HepG2 (cell line): ENCODE results near the gene GNAI2. TPM values are rescaled to one million over a fixed set of nuclear protein-coding genes. Genes with fewer than 3 reads are reported as not detected.
A peak's percentile ranks its signal among the peaks of the same experiment; 100 is the strongest.

Source experiments
- ARID3A ChIP-seq: IDR thresholded peaks from 2 replicates; pipeline ENCODE4 v1.6.1; 2012; ENCODE audit warnings: low read depth, low read length, improper control_type of control experiment
- ATF7-NPFF ChIP-seq: sonication (generic); formaldehyde crosslinking; IDR thresholded peaks from 2 replicates; pipeline ENCODE4 v1.8.1; 2023; ENCODE audit warnings: mild to moderate bottlenecking, low read depth, missing genetic modification reagents, moderate library complexity
- CHCHD3 ChIP-seq: sonication (generic); formaldehyde crosslinking; IDR thresholded peaks from 2 replicates; pipeline ENCODE4 v1.8.0; 2022; ENCODE audit warnings: mild to moderate bottlenecking, missing genetic modification reagents, moderate library complexity
- NFKBIZ ChIP-seq: IDR thresholded peaks from 2 replicates; pipeline ENCODE4 v1.6.1; 2018; ENCODE audit warnings: missing genetic modification reagents, missing compliant biosample characterization
- NR1H2 ChIP-seq: sonication (generic); formaldehyde crosslinking; IDR thresholded peaks from 2 replicates; pipeline ENCODE4 v1.8.1; 2022; ENCODE audit warnings: low read depth, missing genetic modification reagents, borderline replicate concordance
- SAP130 ChIP-seq: IDR thresholded peaks from 2 replicates; pipeline ENCODE4 v1.6.1; 2016; ENCODE audit warnings: low read depth
- SP2 ChIP-seq: sonication (generic); formaldehyde crosslinking; IDR thresholded peaks from 2 replicates; pipeline ENCODE4 v1.5.1; 2020; ENCODE audit warnings: mild to moderate bottlenecking, missing genetic modification reagents
- SPEN ChIP-seq: sonication (generic); formaldehyde crosslinking; IDR thresholded peaks from 2 replicates; pipeline ENCODE4 v1.5.1; 2020; ENCODE audit warnings: low read depth, mild to moderate bottlenecking, missing genetic modification reagents
- SRY ChIP-seq: sonication (generic); formaldehyde crosslinking; IDR thresholded peaks from 2 replicates; pipeline ENCODE4 v1.8.0; 2022; ENCODE audit warnings: mild to moderate bottlenecking, missing genetic modification reagents
- TBX3 ChIP-seq: fragments of 450-650 bp; IDR thresholded peaks from 2 replicates; pipeline ENCODE4 v1.6.1; 2017; ENCODE audit warnings: antibody characterized with exemption, mild to moderate bottlenecking, inconsistent platforms, borderline replicate concordance
- TCF7L2 ChIP-seq: IDR thresholded peaks from 2 replicates; pipeline ENCODE4 v1.6.1; 2011; ENCODE audit warnings: mild to moderate bottlenecking, low read depth, low read length, moderate library complexity
- U2AF2 ChIP-seq: fragments of 200-400 bp; formaldehyde crosslinking; IDR thresholded peaks from 2 replicates; pipeline ENCODE4 v1.6.1; 2017; ENCODE audit warnings: low read depth, mild to moderate bottlenecking, low read length
- ZBTB14 ChIP-seq: sonication (generic); formaldehyde crosslinking; IDR thresholded peaks from 2 replicates; pipeline ENCODE4 v1.4.0; 2020; ENCODE audit warnings: missing genetic modification reagents
- ZNF451 ChIP-seq: sonication (generic); formaldehyde crosslinking; IDR thresholded peaks from 2 replicates; pipeline ENCODE4 v1.5.0; 2020; ENCODE audit warnings: mild to moderate bottlenecking, missing genetic modification reagents
- ZNF615 ChIP-seq: sonication (generic); formaldehyde crosslinking; IDR thresholded peaks from 2 replicates; pipeline ENCODE4 v1.5.0; 2020; ENCODE audit warnings: mild to moderate bottlenecking, missing genetic modification reagents, borderline replicate concordance
- ZNF737 ChIP-seq: sonication (generic); formaldehyde crosslinking; IDR thresholded peaks from 2 replicates; pipeline ENCODE4 v1.5.0; 2020; ENCODE audit warnings: missing genetic modification reagents, mild to moderate bottlenecking, borderline replicate concordance
- ZNF850 ChIP-seq: sonication (generic); formaldehyde crosslinking; conservative IDR thresholded peaks from 2 replicates; pipeline ENCODE4 v1.9.0; 2021; ENCODE audit warnings: mild to moderate bottlenecking, missing genetic modification reagents
- polyA plus RNA-seq, 8 experiments: library from polyadenylated mRNA; depleted of rRNA in 3 of 8; stranded (reverse) in 7 of 8; unstranded in 1 of 8; fragments of >200 nt; fragmentation: Illumina TruSeq in 4 of 8; extraction: Trizol in 4 of 8; gene quantifications; 2 replicates each; pipeline versions ENCODE4 v1.2.1 to v1.2.3, GENCODE V29; 2011 to 2016; ENCODE audit warnings: low read depth in 4 of 8, missing spikeins in 1 of 8, mixed read lengths in 1 of 8; ENCODE audit not compliant: insufficient read depth in 1 of 8
- total RNA-seq, 5 experiments: library from RNA; depleted of rRNA; stranded (reverse); fragments of >200 nt; fragmentation: Illumina TruSeq; extraction: Trizol; gene quantifications; 2 replicates each; pipeline ENCODE4 v1.2.3, GENCODE V29; 2016; ENCODE audit warnings: low read depth in 1 of 5
- TF ChIP-seq, protein P1 (sequence below): IDR thresholded peaks from 2 replicates; pipeline ENCODE4 v1.6.1; 2016; ENCODE audit warnings: low read depth, borderline replicate concordance
- TF ChIP-seq, protein P2 (sequence below): sonication (generic); formaldehyde crosslinking; IDR thresholded peaks from 2 replicates; pipeline ENCODE4 v1.4.0; 2020; ENCODE audit warnings: missing genetic modification reagents
- TF ChIP-seq, protein P3 (sequence below): sonication (generic); formaldehyde crosslinking; IDR thresholded peaks from 2 replicates; pipeline ENCODE4 v1.5.0; 2020; ENCODE audit warnings: mild to moderate bottlenecking, missing genetic modification reagents, borderline replicate concordance

Gene GNAI2
- total and polyA plus RNA-seq, 2 of the 13 experiments (the other 11 are each of a cell fraction or from before 2014, with no cell fraction given) = 51.1 to 66.2 TPM

DNA sequence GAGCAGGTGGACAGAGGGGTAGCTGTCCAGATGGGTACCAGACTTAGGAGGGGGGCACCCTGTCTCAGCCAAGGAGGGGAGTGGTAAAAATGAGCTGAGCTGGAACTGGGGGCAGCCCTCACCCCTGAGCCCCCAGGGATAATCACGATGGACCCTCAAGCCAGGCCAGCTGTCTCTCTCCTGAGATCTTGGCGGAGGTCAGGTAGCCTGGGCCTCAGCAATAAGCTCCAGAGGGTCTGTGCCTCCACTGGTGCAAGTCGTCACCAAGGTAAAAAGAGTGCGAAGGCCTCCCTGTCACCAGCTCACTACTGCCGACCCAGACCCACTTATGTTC is 25.9 kb upstream of the GNAI2 start (continued):
- TF ChIP-seq ATF7-NPFF (CRISPR knock-in tag) = 0 out of 2 replicates have a peak, but pooled peaks have one; percentile 21
- TF ChIP-seq ARID3A = no peak
- TF ChIP-seq, protein P1, sequence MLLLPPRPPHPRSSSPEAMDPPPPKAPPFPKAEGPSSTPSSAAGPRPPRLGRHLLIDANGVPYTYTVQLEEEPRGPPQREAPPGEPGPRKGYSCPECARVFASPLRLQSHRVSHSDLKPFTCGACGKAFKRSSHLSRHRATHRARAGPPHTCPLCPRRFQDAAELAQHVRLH (CRISPR knock-in tag) = no peak
- 0 out of 2 replicates have a peak, but pooled peaks have one; percentile 48 for TF ChIP-seq CHCHD3 (CRISPR knock-in tag)
- TF ChIP-seq U2AF2 = no peak
- no peak for TF ChIP-seq SRY (CRISPR knock-in tag)
- no peak for TF ChIP-seq ZBTB14
- TF ChIP-seq TCF7L2 = no peak
- TF ChIP-seq SP2 (CRISPR knock-in tag) = no peak
- no peak for TF ChIP-seq SAP130
- no peak for TF ChIP-seq ZNF850 (CRISPR knock-in tag)
- 0 out of 2 replicates have a peak, but pooled peaks have one; percentile 49 for TF ChIP-seq ZNF737 (CRISPR knock-in tag)
- 0 out of 2 replicates have a peak, but pooled peaks have one; percentile 2 for TF ChIP-seq NR1H2 (CRISPR knock-in tag)
- TF ChIP-seq, protein P2, sequence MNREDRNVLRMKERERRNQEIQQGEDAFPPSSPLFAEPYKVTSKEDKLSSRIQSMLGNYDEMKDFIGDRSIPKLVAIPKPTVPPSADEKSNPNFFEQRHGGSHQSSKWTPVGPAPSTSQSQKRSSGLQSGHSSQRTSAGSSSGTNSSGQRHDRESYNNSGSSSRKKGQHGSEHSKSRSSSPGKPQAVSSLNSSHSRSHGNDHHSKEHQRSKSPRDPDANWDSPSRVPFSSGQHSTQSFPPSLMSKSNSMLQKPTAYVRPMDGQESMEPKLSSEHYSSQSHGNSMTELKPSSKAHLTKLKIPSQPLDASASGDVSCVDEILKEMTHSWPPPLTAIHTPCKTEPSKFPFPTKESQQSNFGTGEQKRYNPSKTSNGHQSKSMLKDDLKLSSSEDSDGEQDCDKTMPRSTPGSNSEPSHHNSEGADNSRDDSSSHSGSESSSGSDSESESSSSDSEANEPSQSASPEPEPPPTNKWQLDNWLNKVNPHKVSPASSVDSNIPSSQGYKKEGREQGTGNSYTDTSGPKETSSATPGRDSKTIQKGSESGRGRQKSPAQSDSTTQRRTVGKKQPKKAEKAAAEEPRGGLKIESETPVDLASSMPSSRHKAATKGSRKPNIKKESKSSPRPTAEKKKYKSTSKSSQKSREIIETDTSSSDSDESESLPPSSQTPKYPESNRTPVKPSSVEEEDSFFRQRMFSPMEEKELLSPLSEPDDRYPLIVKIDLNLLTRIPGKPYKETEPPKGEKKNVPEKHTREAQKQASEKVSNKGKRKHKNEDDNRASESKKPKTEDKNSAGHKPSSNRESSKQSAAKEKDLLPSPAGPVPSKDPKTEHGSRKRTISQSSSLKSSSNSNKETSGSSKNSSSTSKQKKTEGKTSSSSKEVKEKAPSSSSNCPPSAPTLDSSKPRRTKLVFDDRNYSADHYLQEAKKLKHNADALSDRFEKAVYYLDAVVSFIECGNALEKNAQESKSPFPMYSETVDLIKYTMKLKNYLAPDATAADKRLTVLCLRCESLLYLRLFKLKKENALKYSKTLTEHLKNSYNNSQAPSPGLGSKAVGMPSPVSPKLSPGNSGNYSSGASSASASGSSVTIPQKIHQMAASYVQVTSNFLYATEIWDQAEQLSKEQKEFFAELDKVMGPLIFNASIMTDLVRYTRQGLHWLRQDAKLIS (CRISPR knock-in tag) = no peak; the same call in 1 of the 2 replicates
- TF ChIP-seq ZNF615 (CRISPR knock-in tag) = no peak
- TF ChIP-seq SPEN (CRISPR knock-in tag) = no peak
- no peak for TF ChIP-seq TBX3
- TF ChIP-seq, protein P3, sequence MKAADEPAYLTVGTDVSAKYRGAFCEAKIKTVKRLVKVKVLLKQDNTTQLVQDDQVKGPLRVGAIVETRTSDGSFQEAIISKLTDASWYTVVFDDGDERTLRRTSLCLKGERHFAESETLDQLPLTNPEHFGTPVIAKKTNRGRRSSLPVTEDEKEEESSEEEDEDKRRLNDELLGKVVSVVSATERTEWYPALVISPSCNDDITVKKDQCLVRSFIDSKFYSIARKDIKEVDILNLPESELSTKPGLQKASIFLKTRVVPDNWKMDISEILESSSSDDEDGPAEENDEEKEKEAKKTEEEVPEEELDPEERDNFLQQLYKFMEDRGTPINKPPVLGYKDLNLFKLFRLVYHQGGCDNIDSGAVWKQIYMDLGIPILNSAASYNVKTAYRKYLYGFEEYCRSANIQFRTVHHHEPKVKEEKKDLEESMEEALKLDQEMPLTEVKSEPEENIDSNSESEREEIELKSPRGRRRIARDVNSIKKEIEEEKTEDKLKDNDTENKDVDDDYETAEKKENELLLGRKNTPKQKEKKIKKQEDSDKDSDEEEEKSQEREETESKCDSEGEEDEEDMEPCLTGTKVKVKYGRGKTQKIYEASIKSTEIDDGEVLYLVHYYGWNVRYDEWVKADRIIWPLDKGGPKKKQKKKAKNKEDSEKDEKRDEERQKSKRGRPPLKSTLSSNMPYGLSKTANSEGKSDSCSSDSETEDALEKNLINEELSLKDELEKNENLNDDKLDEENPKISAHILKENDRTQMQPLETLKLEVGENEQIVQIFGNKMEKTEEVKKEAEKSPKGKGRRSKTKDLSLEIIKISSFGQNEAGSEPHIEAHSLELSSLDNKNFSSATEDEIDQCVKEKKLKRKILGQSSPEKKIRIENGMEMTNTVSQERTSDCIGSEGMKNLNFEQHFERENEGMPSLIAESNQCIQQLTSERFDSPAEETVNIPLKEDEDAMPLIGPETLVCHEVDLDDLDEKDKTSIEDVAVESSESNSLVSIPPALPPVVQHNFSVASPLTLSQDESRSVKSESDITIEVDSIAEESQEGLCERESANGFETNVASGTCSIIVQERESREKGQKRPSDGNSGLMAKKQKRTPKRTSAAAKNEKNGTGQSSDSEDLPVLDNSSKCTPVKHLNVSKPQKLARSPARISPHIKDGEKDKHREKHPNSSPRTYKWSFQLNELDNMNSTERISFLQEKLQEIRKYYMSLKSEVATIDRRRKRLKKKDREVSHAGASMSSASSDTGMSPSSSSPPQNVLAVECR (CRISPR knock-in tag) = no peak
- 0 out of 2 replicates have a peak, but pooled peaks have one; percentile 14 for TF ChIP-seq NFKBIZ (CRISPR knock-in tag)
- TF ChIP-seq ZNF451 = no peak
